OCI-LY1 (cell line): ENCODE measurements around the gene LEKR1.
A peak's percentile ranks its signal among the peaks of the same experiment; 100 is the strongest.

Experiments
- H2AFZ ChIP-seq: fragments of 200-600 bp; sonication (generic), shearing (Covaris generic); 2 replicates; pipeline ENCODE4 v1.6.0; 2014; ENCODE audit warnings: antibody characterized with exemption, mild to moderate bottlenecking, low read length
- H3F3A ChIP-seq: fragments of 200-600 bp; sonication (generic), shearing (Covaris generic); 2 replicates; pipeline ENCODE4 v1.6.0; 2014; ENCODE audit warnings: mild to moderate bottlenecking, antibody characterized with exemption, low read length, moderate library complexity; ENCODE audit not compliant: insufficient read depth
- H3K27ac ChIP-seq: fragments of 200-600 bp; sonication (generic); 2 replicates; pipeline ENCODE4 v1.5.1; 2014; ENCODE audit warnings: low read length, mixed run types, mild to moderate bottlenecking, low read depth; ENCODE audit not compliant: poor library complexity, severe bottlenecking
- H3K27me3 ChIP-seq: fragments of 200-600 bp; sonication (generic); 2 replicates; pipeline ENCODE4 v1.6.0; 2014; ENCODE audit warnings: antibody characterized with exemption, mild to moderate bottlenecking, low read length, moderate library complexity; ENCODE audit not compliant: insufficient read depth
- H3K36me3 ChIP-seq: fragments of 200-600 bp; sonication (generic); 2 replicates; pipeline ENCODE4 v1.6.1; 2014; ENCODE audit warnings: mild to moderate bottlenecking, antibody characterized with exemption, low read length, moderate library complexity, mixed read lengths; ENCODE audit not compliant: insufficient read depth
- H3K4me1 ChIP-seq: fragments of 200-600 bp; sonication (generic); 2 replicates; pipeline ENCODE4 v1.5.1; 2014; ENCODE audit warnings: mild to moderate bottlenecking, low read length, moderate library complexity; ENCODE audit not compliant: insufficient read depth, severe bottlenecking
- H3K4me2 ChIP-seq: fragments of 200-600 bp; sonication (generic), shearing (Covaris generic); 2 replicates; pipeline ENCODE4 v1.6.1; 2014; ENCODE audit warnings: low read length
- H3K4me3 ChIP-seq: fragments of 200-600 bp; sonication (generic); 2 replicates; pipeline ENCODE4 v1.5.1; 2014; ENCODE audit warnings: low read length, low read depth, mild to moderate bottlenecking, mixed read lengths; ENCODE audit not compliant: poor library complexity, severe bottlenecking
- H3K79me2 ChIP-seq: fragments of 200-600 bp; shearing (Covaris generic); 2 replicates; pipeline ENCODE4 v1.6.1; 2016; ENCODE audit warnings: mixed run types, low read length, mixed read lengths; ENCODE audit not compliant: insufficient read depth
- H3K9ac ChIP-seq: fragments of 200-600 bp; sonication (generic), shearing (Covaris generic); 2 replicates; pipeline ENCODE4 v1.6.1; 2014; ENCODE audit warnings: mild to moderate bottlenecking, low read length, mixed read lengths
- H3K9me2 ChIP-seq: fragments of 200-600 bp; sonication (generic), shearing (Covaris generic); 2 replicates; pipeline ENCODE4 v1.6.1; 2014; ENCODE audit warnings: low read depth, mild to moderate bottlenecking, low read length, mixed read lengths
- H3K9me3 ChIP-seq: fragments of 200-600 bp; shearing (Covaris generic); 2 replicates; pipeline ENCODE4 v1.6.1; 2014; ENCODE audit warnings: low read length, mixed read lengths
- H4K20me1 ChIP-seq: fragments of 200-600 bp; sonication (generic), shearing (Covaris generic); 2 replicates; pipeline ENCODE4 v1.6.0; 2016; ENCODE audit warnings: mild to moderate bottlenecking, low read length; ENCODE audit not compliant: insufficient read depth
- CTCF ChIP-seq: fragments of 200-600 bp; sonication (generic), shearing (Covaris generic); IDR thresholded peaks from 2 replicates; pipeline ENCODE4 v1.5.1; 2017; ENCODE audit warnings: mild to moderate bottlenecking, antibody characterized with exemption, low read length, moderate library complexity, mixed read lengths
- EZH2 ChIP-seq: fragments of 200-600 bp; sonication (generic), shearing (Covaris generic); IDR thresholded peaks from 2 replicates; pipeline ENCODE4 v1.8.0; 2017; ENCODE audit warnings: borderline replicate concordance, mixed run types, mild to moderate bottlenecking, antibody characterized with exemption, low read length, moderate library complexity, mixed read lengths

Gene LEKR1

DNA sequence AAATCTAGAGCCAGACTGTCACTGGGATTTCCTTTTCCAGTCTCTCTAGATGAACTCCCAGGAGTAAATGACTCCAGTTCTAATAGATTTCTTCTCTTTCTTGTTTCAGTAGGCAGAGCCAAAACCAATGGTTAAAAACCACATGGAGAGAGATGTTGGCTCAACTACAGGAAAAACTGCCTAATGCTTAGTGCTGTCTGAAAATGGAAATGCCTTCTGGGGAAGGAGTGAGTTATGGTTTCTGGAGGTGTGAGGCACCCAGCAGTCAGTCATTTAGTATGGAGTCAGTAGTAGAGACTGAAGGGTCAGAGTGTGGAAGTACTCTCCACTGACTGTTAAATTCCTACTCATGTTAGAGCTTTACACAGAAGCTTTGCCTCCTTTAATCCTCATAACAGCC lies 197.1 kb downstream of the LEKR1 start:
- H3K9me3 ChIP-seq = no peaks in the 10 kb centered on the region
- H3K79me2 ChIP-seq = no peaks in the 10 kb centered on the region
- no peak overlapping the region for H3K9ac ChIP-seq
- no peaks in the 10 kb centered on the region for H3K36me3 ChIP-seq
- no peak overlapping the region for H3K4me3 ChIP-seq
- no peak overlapping the region for H3K27ac ChIP-seq
- 0 out of 2 replicates have a peak overlapping the region, but pooled peaks have one; percentile 12 for H2AFZ ChIP-seq
- no peaks in the 10 kb centered on the region for H3K9me2 ChIP-seq
- H3F3A ChIP-seq = no peaks in the 10 kb centered on the region; the same call in 1 of the 2 replicates
- TF ChIP-seq CTCF = no peak
- TF ChIP-seq EZH2 = no peak
- no peak overlapping the region for H3K4me2 ChIP-seq
- H3K4me1 ChIP-seq = no peaks in the 10 kb centered on the region
- no peaks in the 10 kb centered on the region for H4K20me1 ChIP-seq
- no peaks in the 10 kb centered on the region for H3K27me3 ChIP-seq

- no peaks in the 10 kb centered on the region for H3K9me2 ChIP-seq
- no peak overlapping the region for H3K9ac ChIP-seq
- no peaks in the 10 kb centered on the region for H3K9me3 ChIP-seq
- no peak overlapping the region for H3K4me2 ChIP-seq
- no peak overlapping the region for H3K27ac ChIP-seq
- H4K20me1 ChIP-seq = no peaks in the 10 kb centered on the region
- H3K79me2 ChIP-seq = no peaks in the 10 kb centered on the region
- TF ChIP-seq CTCF = no peak
- no peak for TF ChIP-seq EZH2
- H2AFZ ChIP-seq = 0 out of 2 replicates have a peak overlapping the region, but pooled peaks have one; percentile 2
- no peaks in the 10 kb centered on the region for H3F3A ChIP-seq
- no peaks in the 10 kb centered on the region for H3K36me3 ChIP-seq
- H3K4me1 ChIP-seq = peaks cover 17% of the 10 kb centered on the region
- no peak overlapping the region for H3K4me3 ChIP-seq
- no peaks in the 10 kb centered on the region for H3K27me3 ChIP-seq
Measured at GRCh38 chr3:157026091-157026490, 199.9 kb downstream of the LEKR1 start.

GRCh38 chr3:157027861-157028745 lies 201.9 kb downstream of the LEKR1 start:
- H3F3A ChIP-seq = no peaks in the 10 kb centered on the region
- H3K79me2 ChIP-seq = no peaks in the 10 kb centered on the region
- H2AFZ ChIP-seq = no peak overlapping the region; the same call in 1 of the 2 replicates
- H3K27me3 ChIP-seq = no peaks in the 10 kb centered on the region
- H3K4me1 ChIP-seq = peaks cover 17% of the 10 kb centered on the region
- H4K20me1 ChIP-seq = no peaks in the 10 kb centered on the region
- H3K36me3 ChIP-seq = no peaks in the 10 kb centered on the region
- no peaks in the 10 kb centered on the region for H3K9me3 ChIP-seq
- H3K9ac ChIP-seq = no peak overlapping the region
- H3K9me2 ChIP-seq = no peaks in the 10 kb centered on the region
- no peak overlapping the region for H3K4me2 ChIP-seq
- H3K27ac ChIP-seq = no peak overlapping the region
- TF ChIP-seq EZH2 = no peak
- TF ChIP-seq CTCF = no peak
- H3K4me3 ChIP-seq = no peak overlapping the region
